GM12878 (cell line): ENCODE results near the gene ARCN1. TPM values are rescaled to one million over a fixed set of nuclear protein-coding genes. Genes with fewer than 3 reads are reported as not detected.

ENCODE experiments used
- ATAC-seq: fragments of 200-7000 bp; cut with Tn5 transposase; 3 replicates; pipeline ENCODE4 v1.9.1; 2020; ENCODE audit warnings: mild to moderate bottlenecking, moderate library complexity
- BruUV-seq: library from RNA; stranded (reverse); fragments of 400-500 nt; replicated peaks from 2 replicates; lab custom pipeline; 2021; lab: Mats Ljungman, UMichigan
- CTCF ChIA-PET: fragments of 300-600 bp; sonication (Branson Sonifier 250); formaldehyde crosslinking; extraction: SDS; loops from one replicate; lab custom pipeline; 2021; ENCODE audit warnings: inconsistent platforms; lab: Yijun Ruan, JAX
- POLR2A ChIA-PET: fragments of 350-600 bp; formaldehyde crosslinking; extraction: SDS; loops from one replicate; lab custom pipeline; 2021; ENCODE audit warnings: inconsistent platforms; lab: Charles Lee
- RAD21 ChIA-PET: fragments of 300-600 bp; sonication (Branson Sonifier 250); formaldehyde crosslinking; loops from one replicate; lab custom pipeline; 2023; ENCODE audit warnings: antibody characterized with exemption; ENCODE audit not compliant: unreplicated experiment; lab: Charles Lee
- SMC1A ChIA-PET: fragments of 300-600 bp; sonication (Branson Sonifier 250); formaldehyde crosslinking; loops from one replicate; lab custom pipeline; 2023; ENCODE audit not compliant: unreplicated experiment, uncharacterized antibody; lab: Charles Lee
- DNase-seq: peaks from one replicate; pipeline ENCODE4 v3.0.0-alpha.2; 2011; ENCODE audit warnings: low read depth, low spot score
- FAIRE-seq: peaks from 3 replicates; lab custom pipeline; 2011; peaks lifted over from hg19 to GRCh38; lab: Jason Lieb, UNC
- H2AFZ ChIP-seq: 2 replicates; pipeline ENCODE4 v1.6.0; 2011; ENCODE audit warnings: low read depth, low read length, control low read depth; ENCODE audit not compliant: control insufficient read depth
- H3K27ac ChIP-seq: 2 replicates; pipeline ENCODE4 v1.5.1; 2011; ENCODE audit warnings: control low read depth; ENCODE audit not compliant: control insufficient read depth, insufficient read depth
- H3K27me3 ChIP-seq, 2 experiments: replicated peaks in 1 of 2; 2 replicates each; pipeline versions ENCODE4 v1.6.0 to v1.6.1; 2011; ENCODE audit warnings: low read length in 1 of 2; ENCODE audit not compliant: control insufficient read depth in 2 of 2, insufficient read depth in 2 of 2
- H3K36me3 ChIP-seq, 2 experiments: 2 replicates each; pipeline ENCODE4 v1.5.1; 2011; ENCODE audit warnings: low read length in 1 of 2; ENCODE audit not compliant: control insufficient read depth in 2 of 2, insufficient read depth in 2 of 2
- H3K4me1 ChIP-seq: 2 replicates; pipeline ENCODE4 v1.6.1; 2011; ENCODE audit warnings: mild to moderate bottlenecking, low read length, moderate library complexity, mixed read lengths; ENCODE audit not compliant: control insufficient read depth, insufficient read depth
- H3K4me2 ChIP-seq: 2 replicates; pipeline ENCODE4 v1.6.0; 2011; ENCODE audit warnings: control low read depth; ENCODE audit not compliant: control insufficient read depth, insufficient read depth
- H3K4me3 ChIP-seq: fragments of 200-600 bp; sonication (generic); 2 replicates; pipeline ENCODE4 v1.5.1; 2016
- H3K79me2 ChIP-seq: 2 replicates; pipeline ENCODE4 v1.6.0; 2011; ENCODE audit warnings: low read length; ENCODE audit not compliant: control insufficient read depth, insufficient read depth
- H3K9ac ChIP-seq: 2 replicates; pipeline ENCODE4 v1.8.0; 2011; ENCODE audit warnings: low read length, control low read depth, mixed read lengths; ENCODE audit not compliant: control insufficient read depth, insufficient read depth
- H3K9me3 ChIP-seq: replicated peaks from 3 replicates; pipeline ENCODE4 v1.5.1; 2011; ENCODE audit warnings: mild to moderate bottlenecking, low read length; ENCODE audit not compliant: control insufficient read depth, insufficient read depth
- H4K20me1 ChIP-seq: 2 replicates; pipeline ENCODE4 v1.6.0; 2011; ENCODE audit not compliant: control insufficient read depth, insufficient read depth
- BCLAF1 ChIP-seq: fragments of 450-650 bp; IDR thresholded peaks from 2 replicates; pipeline ENCODE4 v1.6.1; 2017; ENCODE audit warnings: antibody characterized with exemption, mild to moderate bottlenecking, moderate library complexity
- BHLHE40 ChIP-seq, 2 experiments: fragments of 450-650 bp in 1 of 2; IDR thresholded peaks; 2 replicates each; pipeline ENCODE4 v1.6.1; 2011 to 2017; ENCODE audit warnings: low read depth in 2 of 2, borderline replicate concordance in 1 of 2, improper control_type of control experiment in 1 of 2, low read length in 1 of 2, mild to moderate bottlenecking in 1 of 2
- CHD2 ChIP-seq: IDR thresholded peaks from 2 replicates; pipeline ENCODE4 v1.6.1; 2011; ENCODE audit warnings: low read depth, low read length, improper control_type of control experiment, borderline replicate concordance
- FOXM1 ChIP-seq: IDR thresholded peaks from 2 replicates; pipeline ENCODE4 v1.6.1; 2012; ENCODE audit warnings: low read depth, mild to moderate bottlenecking, inconsistent platforms, low read length, moderate library complexity
- HCFC1 ChIP-seq: fragments of 150-350 bp; IDR thresholded peaks from 2 replicates; pipeline ENCODE4 v1.6.1; 2014; ENCODE audit warnings: low read length
- MAX ChIP-seq: IDR thresholded peaks from 2 replicates; pipeline ENCODE4 v1.6.1; 2012; ENCODE audit warnings: low read depth, low read length, improper control_type of control experiment
- MTA3 ChIP-seq: IDR thresholded peaks from 2 replicates; pipeline ENCODE4 v1.6.1; 2012; ENCODE audit warnings: low read length, inconsistent platforms, borderline replicate concordance
- NFIC ChIP-seq: IDR thresholded peaks from 2 replicates; pipeline ENCODE4 v1.6.1; 2012; ENCODE audit warnings: low read depth, mild to moderate bottlenecking, inconsistent platforms, low read length, moderate library complexity
- NFXL1 ChIP-seq: fragments of 450-650 bp; IDR thresholded peaks from 2 replicates; pipeline ENCODE4 v1.6.1; 2017; ENCODE audit warnings: antibody characterized with exemption, mild to moderate bottlenecking, borderline replicate concordance
- NR2C2 ChIP-seq: IDR thresholded peaks from 2 replicates; pipeline ENCODE4 v1.6.1; 2011; ENCODE audit warnings: borderline replicate concordance, low read depth; ENCODE audit not compliant: control insufficient read depth, insufficient read length
- RB1 ChIP-seq: fragments of 450-650 bp; formaldehyde crosslinking; IDR thresholded peaks from 2 replicates; pipeline ENCODE4 v1.6.1; 2017; ENCODE audit warnings: mild to moderate bottlenecking, borderline replicate concordance
- SMAD1 ChIP-seq: fragments of 450-650 bp; IDR thresholded peaks from 2 replicates; pipeline ENCODE4 v1.6.1; 2018; ENCODE audit warnings: mild to moderate bottlenecking, low read depth; ENCODE audit not compliant: partially characterized antibody
- SRF ChIP-seq, 2 experiments: IDR thresholded peaks; 2 replicates each; pipeline ENCODE4 v1.6.1; 2011; ENCODE audit warnings: low read depth in 2 of 2, low read length in 2 of 2, mild to moderate bottlenecking in 1 of 2, moderate library complexity in 1 of 2
- TCF3 ChIP-seq: IDR thresholded peaks from 2 replicates; pipeline ENCODE4 v1.6.1; 2012; ENCODE audit warnings: low read depth, mild to moderate bottlenecking, low read length, borderline replicate concordance; ENCODE audit not compliant: insufficient read depth
- ZSCAN29 ChIP-seq: fragments of 450-650 bp; IDR thresholded peaks from 2 replicates; pipeline ENCODE4 v1.6.1; 2017; ENCODE audit warnings: mild to moderate bottlenecking, moderate library complexity
- WGBS: methylation state at CpG from one replicate; pipeline ENCODE4 v1.1.6; 2016; ENCODE audit warnings: low lambda C conversion rate; ENCODE audit not compliant: insufficient replicate concordance, insufficient coverage; ENCODE audit errors: missing lambda C conversion rate; 5-methylcytosine and 5-hydroxymethylcytosine counted together
- in situ Hi-C: fragments of 300-500 bp; cut with MboI; formaldehyde crosslinking; loops from 9 replicates; pipeline ENCODE4 v1.14.3; 2018; ENCODE audit warnings: mixed read lengths
- intact Hi-C: fragments of 100-400 bp; cut with micrococcal nuclease; formaldehyde crosslinking; loops from one replicate; pipeline ENCODE4 v1.14.2; 2022; ENCODE audit not compliant: unreplicated experiment
- polyA plus RNA-seq, 11 experiments: library from polyadenylated mRNA; depleted of rRNA in 4 of 11; unstranded in 6 of 11; stranded (reverse) in 5 of 11; fragments of >200 nt; fragmentation: Nextera tagmentation in 4 of 11; fragmentation: Illumina TruSeq in 1 of 11; extraction: Ambion mirVana in 4 of 11; extraction: Trizol in 1 of 11; gene quantifications; 1 replicate in 1 of 11; 2 replicates in 10 of 11; pipeline versions ENCODE4 v1.2.1 to v1.2.3, GENCODE V29; 2011 to 2016; ENCODE audit warnings: inconsistent platforms in 2 of 11, missing spikeins in 2 of 11, low read depth in 1 of 11
- total RNA-seq, 4 experiments: library from RNA; depleted of rRNA in 3 of 4; stranded (reverse); fragments of >200 nt in 3 of 4; fragmentation: Illumina TruSeq in 1 of 4; extraction: Trizol in 1 of 4; gene quantifications; 2 replicates each; pipeline versions ENCODE4 v1.2.1 to v1.2.3, GENCODE V29; 2013 to 2021
- TF ChIP-seq, protein P1 (sequence below): IDR thresholded peaks from 2 replicates; pipeline ENCODE4 v1.6.1; 2012; ENCODE audit warnings: low read depth, low read length, improper control_type of control experiment
- TF ChIP-seq, protein P2 (sequence below): fragments of 450-650 bp; IDR thresholded peaks from 2 replicates; pipeline ENCODE4 v1.6.1; 2017; ENCODE audit warnings: mild to moderate bottlenecking

ARCN1 gene
- total and polyA plus RNA-seq, 10 of the 15 experiments (the other 5 are each of a cell fraction or from before 2014, with no cell fraction given): 33.3 to 172 (median 106) TPM

GRCh38 chr11:118623269-118623655 is 51.1 kb downstream of the ARCN1 start:
- peaks cover 5 to 6% of the 10 kb centered on the region in 2 experiments for H3K27me3 ChIP-seq
- no peaks in the 10 kb centered on the region for H3K9me3 ChIP-seq
- no TSS peak for BruUV-seq
- 32% methylated on average over 4 of the region's 4 CpGs for WGBS
- in situ Hi-C loops: no loop called here
- ChIA-PET SMC1A (no interaction called here), CTCF (no interaction called here), POLR2A (no interaction called here), RAD21 (interaction anchor here (0.7 kb wide), 1 partner anchor 28 kb away, joined by 3 read pairs; no protein-coding TSS in a partner anchor)
- no peaks in the 10 kb centered on the region for H3K4me1 ChIP-seq
- FAIRE-seq (no peak), DNase-seq (no peak), ATAC-seq (no peak)
- no peak overlapping the region for H3K4me3 ChIP-seq
- H3K4me2 ChIP-seq: no peak overlapping the region
- TF ChIP-seq BCLAF1: no peak
- no peak for TF ChIP-seq MTA3
- TF ChIP-seq HCFC1: no peak
- TF ChIP-seq, protein P1, sequence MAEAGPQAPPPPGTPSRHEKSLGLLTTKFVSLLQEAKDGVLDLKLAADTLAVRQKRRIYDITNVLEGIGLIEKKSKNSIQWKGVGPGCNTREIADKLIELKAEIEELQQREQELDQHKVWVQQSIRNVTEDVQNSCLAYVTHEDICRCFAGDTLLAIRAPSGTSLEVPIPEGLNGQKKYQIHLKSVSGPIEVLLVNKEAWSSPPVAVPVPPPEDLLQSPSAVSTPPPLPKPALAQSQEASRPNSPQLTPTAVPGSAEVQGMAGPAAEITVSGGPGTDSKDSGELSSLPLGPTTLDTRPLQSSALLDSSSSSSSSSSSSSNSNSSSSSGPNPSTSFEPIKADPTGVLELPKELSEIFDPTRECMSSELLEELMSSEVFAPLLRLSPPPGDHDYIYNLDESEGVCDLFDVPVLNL: no peak
- no peak for TF ChIP-seq NFXL1
- no peak for TF ChIP-seq BHLHE40 (IDR thresholded peaks at IDR 0.05; ENCODE audit: borderline replicate concordance in 1 of 2, low read depth in 2 of 2, low read length in 1 of 2)
- no peak for TF ChIP-seq ZSCAN29
- no peak for TF ChIP-seq FOXM1
- no peak for TF ChIP-seq RB1
- TF ChIP-seq NFIC: no peak
- no peak for TF ChIP-seq CHD2
- TF ChIP-seq, protein P2, sequence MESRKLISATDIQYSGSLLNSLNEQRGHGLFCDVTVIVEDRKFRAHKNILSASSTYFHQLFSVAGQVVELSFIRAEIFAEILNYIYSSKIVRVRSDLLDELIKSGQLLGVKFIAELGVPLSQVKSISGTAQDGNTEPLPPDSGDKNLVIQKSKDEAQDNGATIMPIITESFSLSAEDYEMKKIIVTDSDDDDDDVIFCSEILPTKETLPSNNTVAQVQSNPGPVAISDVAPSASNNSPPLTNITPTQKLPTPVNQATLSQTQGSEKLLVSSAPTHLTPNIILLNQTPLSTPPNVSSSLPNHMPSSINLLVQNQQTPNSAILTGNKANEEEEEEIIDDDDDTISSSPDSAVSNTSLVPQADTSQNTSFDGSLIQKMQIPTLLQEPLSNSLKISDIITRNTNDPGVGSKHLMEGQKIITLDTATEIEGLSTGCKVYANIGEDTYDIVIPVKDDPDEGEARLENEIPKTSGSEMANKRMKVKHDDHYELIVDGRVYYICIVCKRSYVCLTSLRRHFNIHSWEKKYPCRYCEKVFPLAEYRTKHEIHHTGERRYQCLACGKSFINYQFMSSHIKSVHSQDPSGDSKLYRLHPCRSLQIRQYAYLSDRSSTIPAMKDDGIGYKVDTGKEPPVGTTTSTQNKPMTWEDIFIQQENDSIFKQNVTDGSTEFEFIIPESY: no peak
- TF ChIP-seq NR2C2: no peak
- TF ChIP-seq SRF (IDR thresholded peaks at IDR 0.05; ENCODE audit: low read depth in 2 of 2, low read length in 2 of 2): no peak
- no peak for TF ChIP-seq TCF3
- TF ChIP-seq SMAD1: no peak
- TF ChIP-seq MAX: no peak
- no peak overlapping the region for H3K27ac ChIP-seq
- intact Hi-C loops: no loop called here
- no peaks in the 10 kb centered on the region for H3K79me2 ChIP-seq
- H4K20me1 ChIP-seq: no peaks in the 10 kb centered on the region
- H3K9ac ChIP-seq: no peak overlapping the region
- no peak overlapping the region for H2AFZ ChIP-seq
- no peaks in the 10 kb centered on the region for H3K36me3 ChIP-seq
